ENCODE measurements around the gene SLC7A10.
"Not testable (repeated sequence)": the region's sequence is repeated elsewhere in the genome, so short reads cannot be mapped to it uniquely, and the experiment has no call there.

SLC7A10 gene

DNA sequence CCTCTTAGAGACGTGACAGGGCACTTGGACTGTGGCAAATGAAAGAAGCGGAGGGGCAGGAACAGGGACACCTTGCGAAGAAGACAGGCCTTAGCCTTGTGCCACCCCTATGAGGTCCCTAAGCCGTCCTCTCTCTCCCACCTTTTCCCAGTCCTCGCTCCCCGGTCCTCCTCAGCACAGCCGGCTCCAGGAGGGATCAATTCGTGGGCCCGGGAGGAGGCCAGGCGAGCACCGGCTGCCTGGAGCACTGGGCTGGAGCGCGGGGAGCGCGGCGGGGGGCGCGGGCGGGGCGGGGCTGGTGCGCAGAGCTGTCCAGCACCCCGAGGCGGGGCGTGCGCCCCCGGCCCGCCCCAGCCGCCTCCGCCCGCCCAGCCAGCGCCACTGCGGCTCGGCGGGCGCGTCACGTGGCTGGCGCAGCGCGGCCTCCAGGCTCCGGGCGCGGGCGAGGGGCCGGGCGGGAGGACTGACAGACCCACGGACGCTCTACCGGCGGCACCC is 31.7 kb downstream of the SLC7A10 start, which contains the start of gene LRP3:
Gene LRP3 (plus strand): TSS at position 466 of the 498 bp plus-strand sequence. CDS start 456 bp downstream, outside the sequence.
- Histone ChIP-seq H3K4me3 (ENCODE audit: low read length) (peak within 1 kb of the TSS; percentile 48), H3K36me3 (ENCODE audit: control insufficient read depth, low read depth, low read length) (no peaks in the 10 kb centered on the region), H3K9me3 (ENCODE audit: control insufficient read depth, low read depth, low read length) (no peaks in the 10 kb centered on the region), H3K27me3 (ENCODE audit: control insufficient read depth, insufficient read depth, low read length) (peaks cover 17% of the 10 kb centered on the region), H3K27ac (ENCODE audit: low read length) (no peak within 1 kb of the TSS), H3K9ac (ENCODE audit: low read length) (peak within 1 kb of the TSS; percentile 3), H3K4me1 (ENCODE audit: control insufficient read depth, low read depth, low read length) (no peaks in the 10 kb centered on the region)

DNA sequence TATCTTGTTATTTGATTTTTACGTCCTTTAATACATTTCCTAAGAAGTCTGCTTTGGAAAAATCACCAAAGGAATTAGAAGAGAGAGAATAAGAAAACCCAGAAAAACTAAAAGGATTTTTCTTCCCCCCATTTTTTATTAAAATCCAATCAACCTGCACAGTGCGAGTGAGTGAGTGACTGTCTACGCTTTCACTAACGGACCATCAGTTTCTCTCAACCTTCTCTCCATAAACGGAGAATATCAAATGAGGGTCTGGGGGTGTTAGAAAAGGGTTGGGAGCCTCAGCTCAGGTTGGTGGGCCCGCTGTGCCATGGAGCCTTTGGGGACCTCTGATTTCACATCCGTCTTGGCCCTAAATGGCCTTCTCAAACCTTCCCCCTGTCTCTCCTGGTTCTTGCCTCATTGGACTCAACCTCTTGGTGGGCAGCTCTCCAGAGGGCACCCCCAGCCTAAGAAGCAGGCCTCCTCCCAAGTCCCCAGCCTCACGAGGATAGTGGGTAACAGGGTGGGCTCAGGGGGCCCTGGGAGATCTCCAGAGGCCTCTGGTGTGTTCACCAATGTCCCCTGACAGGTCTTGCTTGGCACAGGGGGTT is 32.3 kb downstream of the SLC7A10 start:
- H3K27me3 ChIP-seq (ENCODE audit: control insufficient read depth, insufficient read depth, low read length): peaks cover 17% of the 10 kb centered on the region
- no peak overlapping the region for H3K27ac ChIP-seq (ENCODE audit: low read length)
- H3K4me1 ChIP-seq (ENCODE audit: control insufficient read depth, low read depth, low read length): no peaks in the 10 kb centered on the region
- no peaks in the 10 kb centered on the region for H3K36me3 ChIP-seq (ENCODE audit: control insufficient read depth, low read depth, low read length)
- no peak overlapping the region for H3K9ac ChIP-seq (ENCODE audit: low read length)
- H3K9me3 ChIP-seq (ENCODE audit: control insufficient read depth, low read depth, low read length): no peaks in the 10 kb centered on the region
- peak overlapping the region; percentile 18 for H3K4me3 ChIP-seq (ENCODE audit: low read length)

DNA sequence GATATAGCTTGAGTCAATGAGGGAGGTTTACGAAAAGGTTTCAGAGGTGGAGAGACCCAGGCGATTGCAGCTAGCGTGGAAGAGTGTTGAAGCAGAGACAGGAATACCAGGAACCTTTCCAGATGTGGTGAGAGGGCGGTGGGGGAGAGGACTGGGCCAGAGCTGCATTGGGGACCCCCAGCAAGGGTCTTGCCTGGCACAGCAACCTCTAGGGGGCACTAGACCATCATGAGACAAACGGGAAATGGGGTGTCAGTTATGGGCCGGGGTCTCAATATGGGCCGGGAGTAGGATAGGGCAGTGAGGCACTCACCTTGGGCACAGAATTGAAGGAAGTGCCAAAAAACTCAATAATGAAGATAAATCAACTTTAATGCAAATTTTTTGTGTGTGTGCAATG is 33.6 kb downstream of the SLC7A10 start:
- H3K27ac ChIP-seq (ENCODE audit: low read length): no peak overlapping the region
- H3K4me3 ChIP-seq (ENCODE audit: low read length): no peak overlapping the region
- H3K27me3 ChIP-seq (ENCODE audit: control insufficient read depth, insufficient read depth, low read length): peaks cover 17% of the 10 kb centered on the region
- H3K4me1 ChIP-seq (ENCODE audit: control insufficient read depth, low read depth, low read length): peaks cover under 1% of the 10 kb centered on the region
- H3K9ac ChIP-seq (ENCODE audit: low read length): no peak overlapping the region
- H3K9me3 ChIP-seq (ENCODE audit: control insufficient read depth, low read depth, low read length): no peaks in the 10 kb centered on the region
- H3K36me3 ChIP-seq (ENCODE audit: control insufficient read depth, low read depth, low read length): no peaks in the 10 kb centered on the region

DNA sequence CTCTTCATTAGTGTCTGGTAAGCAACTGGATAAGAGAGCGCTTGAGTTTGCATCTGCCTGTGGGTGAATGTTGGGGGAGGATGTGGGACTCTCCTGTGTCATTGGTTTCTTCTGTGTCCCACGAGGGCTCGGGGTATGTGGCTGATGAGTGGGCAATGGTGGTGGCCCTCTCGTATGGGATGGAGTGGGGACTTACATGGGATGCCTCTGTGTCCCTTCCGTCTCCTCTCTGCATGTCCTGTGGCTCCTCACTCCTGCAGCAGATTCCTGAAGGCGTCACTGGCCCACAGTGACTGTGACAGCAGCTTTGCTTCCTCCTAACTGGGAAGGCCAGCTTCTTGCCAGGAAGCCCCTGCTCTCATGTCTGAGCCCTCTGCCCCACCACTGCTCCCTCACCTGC is 34.1 kb downstream of the SLC7A10 start:
- Histone ChIP-seq H3K27me3 (ENCODE audit: control insufficient read depth, insufficient read depth, low read length) (peaks cover 17% of the 10 kb centered on the region), H3K9me3 (ENCODE audit: control insufficient read depth, low read depth, low read length) (no peaks in the 10 kb centered on the region), H3K36me3 (ENCODE audit: control insufficient read depth, low read depth, low read length) (no peaks in the 10 kb centered on the region), H3K27ac (ENCODE audit: low read length) (no peak overlapping the region), H3K4me1 (ENCODE audit: control insufficient read depth, low read depth, low read length) (peaks cover 6% of the 10 kb centered on the region), H3K9ac (ENCODE audit: low read length) (no peak overlapping the region), H3K4me3 (ENCODE audit: low read length) (no peak overlapping the region)

DNA sequence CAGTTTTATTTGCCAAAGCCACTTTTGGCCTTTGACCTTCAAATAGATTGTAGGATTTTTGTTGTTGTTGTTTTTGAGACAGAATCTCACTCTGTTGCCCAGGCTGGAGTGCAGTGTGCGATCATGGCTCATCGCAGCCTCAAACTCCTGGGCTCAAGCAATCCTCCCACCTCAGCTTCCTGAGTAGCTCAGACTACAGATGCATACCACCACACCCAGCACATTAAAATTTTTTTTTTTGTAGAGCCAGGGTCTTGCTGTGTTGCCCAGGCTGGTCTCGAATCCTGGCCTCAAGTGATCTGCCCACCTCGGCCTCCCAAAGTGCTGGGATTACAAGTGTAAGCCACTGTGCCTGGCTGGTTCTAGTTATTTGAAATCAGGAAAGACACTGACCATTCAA is 34.6 kb downstream of the SLC7A10 start:
- H3K9me3 ChIP-seq (ENCODE audit: control insufficient read depth, low read depth, low read length); H3K9ac ChIP-seq (ENCODE audit: low read length); H3K36me3 ChIP-seq (ENCODE audit: control insufficient read depth, low read depth, low read length); H3K4me1 ChIP-seq (ENCODE audit: control insufficient read depth, low read depth, low read length); H3K4me3 ChIP-seq (ENCODE audit: low read length); H3K27ac ChIP-seq (ENCODE audit: low read length): not testable (repeated sequence)
- peaks cover 17% of the 10 kb centered on the region for H3K27me3 ChIP-seq (ENCODE audit: control insufficient read depth, insufficient read depth, low read length)

DNA sequence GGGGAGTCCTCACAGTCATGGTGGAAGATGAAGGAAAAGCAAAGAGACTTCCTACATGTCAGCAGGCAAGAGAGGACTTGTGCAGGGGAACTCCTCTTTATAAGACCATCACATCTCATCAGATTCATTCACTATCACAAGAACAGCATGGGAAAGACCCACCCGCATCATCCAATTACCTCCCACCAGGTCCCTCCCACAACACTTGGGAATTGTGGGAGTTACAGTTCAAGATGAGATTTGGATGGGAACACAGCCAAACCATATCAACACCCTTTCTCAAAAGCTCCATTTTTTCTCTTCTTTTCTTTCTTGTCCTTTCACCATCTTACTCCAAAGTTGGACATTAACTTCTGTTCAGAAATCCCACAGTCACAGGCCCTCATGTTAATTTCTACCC is 36.2 kb downstream of the SLC7A10 start:
- no peak overlapping the region for H3K27ac ChIP-seq (ENCODE audit: low read length)
- no peaks in the 10 kb centered on the region for H3K36me3 ChIP-seq (ENCODE audit: control insufficient read depth, low read depth, low read length)
- no peak overlapping the region for H3K9ac ChIP-seq (ENCODE audit: low read length)
- no peaks in the 10 kb centered on the region for H3K9me3 ChIP-seq (ENCODE audit: control insufficient read depth, low read depth, low read length)
- no peak overlapping the region for H3K4me3 ChIP-seq (ENCODE audit: low read length)
- peaks cover 6% of the 10 kb centered on the region for H3K4me1 ChIP-seq (ENCODE audit: control insufficient read depth, low read depth, low read length)
- H3K27me3 ChIP-seq (ENCODE audit: control insufficient read depth, insufficient read depth, low read length): peaks cover 17% of the 10 kb centered on the region

DNA sequence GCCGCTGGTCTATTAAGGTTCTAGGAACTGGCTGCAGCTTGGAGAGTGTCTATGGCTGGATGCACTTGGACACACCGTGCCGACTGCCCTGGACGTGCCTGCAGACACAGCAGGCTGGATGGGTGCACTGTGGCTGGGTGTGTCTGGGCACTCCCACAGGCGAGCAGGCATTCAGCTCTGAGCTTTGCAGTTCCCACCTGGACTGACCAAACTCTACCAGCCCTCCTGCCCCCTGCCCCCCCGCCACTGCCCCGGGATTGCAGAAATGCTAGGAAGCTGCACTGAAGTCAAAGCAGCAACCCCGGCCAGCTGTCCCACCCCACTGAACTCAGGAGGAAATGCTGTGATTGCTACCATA is 38.5 kb downstream of the SLC7A10 start:
- peaks cover under 1% of the 10 kb centered on the region for H3K27me3 ChIP-seq (ENCODE audit: control insufficient read depth, insufficient read depth, low read length)
- peaks cover 6% of the 10 kb centered on the region for H3K4me1 ChIP-seq (ENCODE audit: control insufficient read depth, low read depth, low read length)
- no peaks in the 10 kb centered on the region for H3K9me3 ChIP-seq (ENCODE audit: control insufficient read depth, low read depth, low read length)
- no peak overlapping the region for H3K9ac ChIP-seq (ENCODE audit: low read length)
- H3K36me3 ChIP-seq (ENCODE audit: control insufficient read depth, low read depth, low read length): no peaks in the 10 kb centered on the region
- H3K4me3 ChIP-seq (ENCODE audit: low read length): peak overlapping the region; percentile 25
- no peak overlapping the region for H3K27ac ChIP-seq (ENCODE audit: low read length)

DNA sequence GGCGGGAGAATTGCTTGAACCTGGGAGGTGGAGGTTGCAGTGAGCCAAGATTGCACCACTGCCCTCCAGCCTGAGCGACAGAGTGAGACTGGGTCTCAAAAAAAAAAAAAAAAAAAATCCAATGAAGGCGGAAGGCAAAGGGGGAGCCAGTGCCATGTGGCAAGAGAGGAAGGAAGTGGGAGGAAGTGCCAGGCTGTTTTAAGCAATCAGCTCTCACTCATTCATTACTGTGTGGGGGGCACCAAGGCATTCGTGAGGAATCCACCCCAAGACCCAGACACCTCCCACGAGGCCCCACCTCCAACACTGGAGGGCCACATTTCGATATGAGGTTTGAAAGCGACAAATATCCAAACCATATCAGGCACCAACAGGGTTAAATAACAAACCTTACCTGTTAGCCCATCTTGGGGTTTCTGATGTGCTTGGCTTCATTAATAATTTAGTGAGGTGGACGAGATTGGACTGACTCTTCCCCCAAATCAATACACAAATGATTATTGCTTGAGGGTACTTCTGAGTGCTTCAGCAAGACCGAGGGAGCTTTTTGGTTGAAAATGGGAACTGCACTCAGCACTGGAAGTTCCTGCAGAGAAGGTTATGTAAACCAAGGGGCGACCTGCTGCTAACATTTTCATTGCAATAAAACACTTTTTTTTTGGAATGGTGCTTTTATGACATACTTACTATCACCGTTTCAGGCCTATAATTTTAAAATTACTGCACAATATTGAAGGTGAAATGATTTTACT is 39.0 kb downstream of the SLC7A10 start:
- no peaks in the 10 kb centered on the region for H3K27me3 ChIP-seq (ENCODE audit: control insufficient read depth, insufficient read depth, low read length)
- H3K27ac ChIP-seq (ENCODE audit: low read length): no peak overlapping the region
- peaks cover 6% of the 10 kb centered on the region for H3K4me1 ChIP-seq (ENCODE audit: control insufficient read depth, low read depth, low read length)
- H3K9me3 ChIP-seq (ENCODE audit: control insufficient read depth, low read depth, low read length): no peaks in the 10 kb centered on the region
- no peak overlapping the region for H3K9ac ChIP-seq (ENCODE audit: low read length)
- peak overlapping the region; percentile 25 for H3K4me3 ChIP-seq (ENCODE audit: low read length)
- no peaks in the 10 kb centered on the region for H3K36me3 ChIP-seq (ENCODE audit: control insufficient read depth, low read depth, low read length)

DNA sequence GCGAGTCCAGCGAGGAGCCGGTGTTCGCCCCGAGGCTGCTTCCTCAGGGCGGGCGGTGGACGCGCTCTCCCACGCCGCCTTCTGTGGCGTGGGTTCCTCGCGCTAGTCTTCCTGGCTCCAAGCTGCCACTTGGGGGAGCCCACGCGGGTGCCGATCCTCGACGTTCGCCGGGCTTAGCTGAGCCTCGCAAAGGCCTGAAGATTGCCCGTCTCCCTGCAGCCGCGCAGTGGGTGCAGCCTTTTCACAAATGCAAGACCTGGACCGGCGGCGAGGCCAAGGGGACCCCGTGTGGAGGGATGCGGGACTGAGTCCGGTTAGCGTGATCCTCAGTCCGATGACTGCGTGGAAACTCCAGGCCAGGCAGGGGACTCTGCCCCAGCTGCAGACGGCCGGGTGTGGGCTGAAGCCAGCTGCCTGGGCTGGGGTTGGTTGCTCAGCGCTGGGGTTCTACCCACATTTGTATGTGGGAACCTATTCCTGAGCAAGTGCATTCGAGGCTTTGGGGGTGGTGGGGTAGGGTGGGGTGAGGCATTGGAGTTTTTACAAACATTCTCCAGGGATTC is 48.2 kb downstream of the SLC7A10 start:
- H3K27ac ChIP-seq (ENCODE audit: low read length): no peak overlapping the region
- H3K4me3 ChIP-seq (ENCODE audit: low read length): peak overlapping the region; percentile 67
- peaks cover 13% of the 10 kb centered on the region for H3K27me3 ChIP-seq (ENCODE audit: control insufficient read depth, insufficient read depth, low read length)
- H3K9me3 ChIP-seq (ENCODE audit: control insufficient read depth, low read depth, low read length): no peaks in the 10 kb centered on the region
- peaks cover 10% of the 10 kb centered on the region for H3K4me1 ChIP-seq (ENCODE audit: control insufficient read depth, low read depth, low read length)
- peak overlapping the region; percentile 16 for H3K9ac ChIP-seq (ENCODE audit: low read length)
- no peaks in the 10 kb centered on the region for H3K36me3 ChIP-seq (ENCODE audit: control insufficient read depth, low read depth, low read length)

DNA sequence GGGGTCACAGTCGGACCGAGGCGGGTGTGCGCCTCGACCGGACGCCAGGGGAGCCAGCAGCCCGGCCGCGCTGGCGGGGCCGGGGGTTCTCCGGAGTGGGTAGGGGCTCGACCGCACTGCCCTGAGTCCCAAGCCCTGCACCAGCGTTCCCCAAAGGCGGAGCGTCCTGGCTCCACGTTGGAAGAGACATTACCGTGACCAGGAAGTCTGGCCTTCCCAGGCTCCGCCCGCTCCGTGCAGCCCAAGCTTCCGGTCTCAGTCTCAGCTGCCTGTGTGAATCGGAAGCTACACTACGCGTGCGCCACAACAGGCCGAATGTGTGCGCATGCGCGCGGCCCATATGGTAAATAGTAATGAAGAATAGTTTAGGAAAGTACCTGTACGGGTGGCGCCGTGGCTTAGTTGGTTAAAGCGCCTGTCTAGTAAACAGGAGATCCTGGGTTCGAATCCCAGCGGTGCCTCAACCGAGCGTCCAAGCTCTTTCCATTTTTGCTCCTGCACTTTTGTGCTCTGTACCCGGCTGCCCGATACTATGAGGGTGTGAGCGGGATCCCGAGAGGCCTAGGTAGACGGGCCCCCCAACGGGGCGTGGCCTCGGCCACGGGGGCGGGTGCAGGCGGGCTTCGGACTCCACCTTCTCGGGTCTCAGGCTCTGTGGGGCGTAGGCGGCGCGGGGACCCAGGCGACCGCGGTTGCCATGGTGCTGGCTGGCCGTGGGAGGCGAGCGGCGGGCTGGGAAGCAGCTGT is 48.8 kb downstream of the SLC7A10 start:
- peaks cover 10% of the 10 kb centered on the region for H3K4me1 ChIP-seq (ENCODE audit: control insufficient read depth, low read depth, low read length)
- H3K27me3 ChIP-seq (ENCODE audit: control insufficient read depth, insufficient read depth, low read length): peaks cover 13% of the 10 kb centered on the region
- peak overlapping the region; percentile 94 for H3K4me3 ChIP-seq (ENCODE audit: low read length)
- H3K36me3 ChIP-seq (ENCODE audit: control insufficient read depth, low read depth, low read length): no peaks in the 10 kb centered on the region
- peak overlapping the region; percentile 87 for H3K9ac ChIP-seq (ENCODE audit: low read length)
- H3K9me3 ChIP-seq (ENCODE audit: control insufficient read depth, low read depth, low read length): no peaks in the 10 kb centered on the region
- H3K27ac ChIP-seq (ENCODE audit: low read length): peak overlapping the region; percentile 43

DNA sequence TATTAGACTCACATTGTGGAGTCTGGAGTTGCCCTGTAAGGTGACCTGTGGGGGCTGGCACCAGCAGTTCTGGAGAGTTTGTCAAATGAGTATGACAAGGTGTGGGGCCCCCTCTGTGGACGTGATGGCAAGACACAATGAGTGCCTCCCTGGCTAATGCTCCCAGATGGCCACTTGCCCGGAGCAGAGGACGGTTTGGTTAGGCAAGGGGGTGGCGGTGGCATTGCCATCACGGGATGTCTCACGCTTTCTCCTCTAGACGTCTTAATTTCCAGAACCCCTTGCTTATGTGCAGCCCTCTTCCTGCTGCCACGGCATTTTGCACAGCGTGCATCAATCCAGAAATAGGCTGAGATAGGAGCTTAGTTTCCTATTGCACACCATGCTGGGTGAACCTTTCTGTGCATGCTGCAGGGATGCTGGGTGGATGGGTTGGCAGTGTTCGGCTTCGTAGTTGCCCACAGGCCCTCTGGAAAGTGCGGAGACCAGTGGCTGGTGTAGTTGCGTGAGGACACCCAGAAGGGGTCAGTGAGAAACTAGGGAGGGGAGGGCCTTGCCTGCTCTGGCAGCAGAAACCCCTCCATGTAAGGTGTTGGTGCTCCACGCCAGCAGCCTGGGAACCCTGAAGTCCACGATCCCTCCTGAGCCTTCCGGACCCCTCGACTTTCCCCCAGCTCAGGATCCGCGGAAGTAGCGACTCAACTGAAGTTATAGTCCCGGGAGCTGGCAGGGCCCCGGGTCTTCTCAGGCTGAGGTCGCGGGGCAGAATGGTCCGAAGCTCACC is 49.6 kb downstream of the SLC7A10 start:
- no peaks in the 10 kb centered on the region for H3K9me3 ChIP-seq (ENCODE audit: control insufficient read depth, low read depth, low read length)
- H3K36me3 ChIP-seq (ENCODE audit: control insufficient read depth, low read depth, low read length): no peaks in the 10 kb centered on the region
- peak overlapping the region; percentile 87 for H3K9ac ChIP-seq (ENCODE audit: low read length)
- peaks cover 10% of the 10 kb centered on the region for H3K4me1 ChIP-seq (ENCODE audit: control insufficient read depth, low read depth, low read length)
- H3K27ac ChIP-seq (ENCODE audit: low read length): peak overlapping the region; percentile 43
- H3K27me3 ChIP-seq (ENCODE audit: control insufficient read depth, insufficient read depth, low read length): peaks cover 13% of the 10 kb centered on the region
- peak overlapping the region; percentile 94 for H3K4me3 ChIP-seq (ENCODE audit: low read length)

Measured in iPS-18a (cell line).